ENCODE data around the gene PROP1. TPM values are rescaled to one million over a fixed set of nuclear protein-coding genes. Genes with fewer than 3 reads are reported as not detected.

The PROP1 gene
- total and polyA plus RNA-seq, 8 donors, result not detected

DNA sequence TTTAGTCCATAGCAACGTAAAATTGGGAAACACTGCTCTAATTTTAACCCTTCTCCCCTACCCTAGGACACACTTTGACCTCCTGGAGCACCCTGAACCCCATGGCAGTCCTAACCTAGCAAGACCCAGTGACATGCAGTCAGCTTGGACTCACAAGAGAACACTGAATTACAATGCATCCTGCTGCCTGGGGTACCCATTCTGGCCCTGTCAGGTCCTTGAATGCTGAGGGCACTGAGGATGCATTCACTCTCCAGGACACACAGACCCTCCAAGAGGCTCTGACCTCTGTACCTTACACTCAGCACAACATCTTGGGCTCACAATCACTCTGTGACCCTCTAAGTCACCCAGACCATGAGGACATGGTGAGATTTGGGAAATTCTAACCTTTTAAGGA is 1.8 kb upstream of the PROP1 start:
- DNase-seq (no peak), ATAC-seq (no peak)
- intact Hi-C loops (cut with DNase I), result no loop called here
- Histone ChIP-seq H3K4me1 (no peaks in the 10 kb centered on the region), H3K4me3 (no peak overlapping the region), H3K36me3 (no peaks in the 10 kb centered on the region), H3K27me3 (peaks cover 0 to 73% of the 10 kb centered on the region in 2 donors), H3K27ac (no peak overlapping the region), H3K9me3 (no peaks in the 10 kb centered on the region)
- TF ChIP-seq, protein P1, sequence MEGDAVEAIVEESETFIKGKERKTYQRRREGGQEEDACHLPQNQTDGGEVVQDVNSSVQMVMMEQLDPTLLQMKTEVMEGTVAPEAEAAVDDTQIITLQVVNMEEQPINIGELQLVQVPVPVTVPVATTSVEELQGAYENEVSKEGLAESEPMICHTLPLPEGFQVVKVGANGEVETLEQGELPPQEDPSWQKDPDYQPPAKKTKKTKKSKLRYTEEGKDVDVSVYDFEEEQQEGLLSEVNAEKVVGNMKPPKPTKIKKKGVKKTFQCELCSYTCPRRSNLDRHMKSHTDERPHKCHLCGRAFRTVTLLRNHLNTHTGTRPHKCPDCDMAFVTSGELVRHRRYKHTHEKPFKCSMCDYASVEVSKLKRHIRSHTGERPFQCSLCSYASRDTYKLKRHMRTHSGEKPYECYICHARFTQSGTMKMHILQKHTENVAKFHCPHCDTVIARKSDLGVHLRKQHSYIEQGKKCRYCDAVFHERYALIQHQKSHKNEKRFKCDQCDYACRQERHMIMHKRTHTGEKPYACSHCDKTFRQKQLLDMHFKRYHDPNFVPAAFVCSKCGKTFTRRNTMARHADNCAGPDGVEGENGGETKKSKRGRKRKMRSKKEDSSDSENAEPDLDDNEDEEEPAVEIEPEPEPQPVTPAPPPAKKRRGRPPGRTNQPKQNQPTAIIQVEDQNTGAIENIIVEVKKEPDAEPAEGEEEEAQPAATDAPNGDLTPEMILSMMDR (IDR thresholded peaks at IDR 0.05), result no peak

DNA sequence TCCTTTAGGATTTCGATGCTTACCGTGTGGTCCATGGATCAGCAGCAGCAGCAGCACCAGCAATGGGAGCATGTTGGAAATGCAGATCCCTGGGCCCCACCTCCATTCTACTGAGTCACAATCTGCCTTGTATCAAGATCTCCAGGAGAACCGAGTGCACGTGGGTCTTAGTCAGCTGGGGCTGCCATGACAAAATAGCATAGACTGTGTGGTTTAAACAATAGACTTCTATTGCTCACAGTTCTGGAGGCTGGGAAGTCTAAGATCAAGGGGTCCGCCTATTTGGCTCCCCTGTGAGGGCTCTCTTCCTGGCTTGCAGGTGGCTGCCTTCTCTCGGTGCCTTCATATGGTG is 1.3 kb upstream of the PROP1 start:
- H3K4me1 ChIP-seq, result no peaks in the 10 kb centered on the region
- H3K27me3 ChIP-seq, result peaks cover 0 to 72% of the 10 kb centered on the region in 2 donors
- no peak for DNase-seq
- TF ChIP-seq, protein P1 (IDR thresholded peaks at IDR 0.05), result no peak
- no peak overlapping the region for H3K4me3 ChIP-seq
- intact Hi-C loops (cut with DNase I), result no loop called here
- no peaks in the 10 kb centered on the region for H3K36me3 ChIP-seq
- ATAC-seq, result no peak
- no peaks in the 10 kb centered on the region for H3K9me3 ChIP-seq
- H3K27ac ChIP-seq, result no peak overlapping the region

DNA sequence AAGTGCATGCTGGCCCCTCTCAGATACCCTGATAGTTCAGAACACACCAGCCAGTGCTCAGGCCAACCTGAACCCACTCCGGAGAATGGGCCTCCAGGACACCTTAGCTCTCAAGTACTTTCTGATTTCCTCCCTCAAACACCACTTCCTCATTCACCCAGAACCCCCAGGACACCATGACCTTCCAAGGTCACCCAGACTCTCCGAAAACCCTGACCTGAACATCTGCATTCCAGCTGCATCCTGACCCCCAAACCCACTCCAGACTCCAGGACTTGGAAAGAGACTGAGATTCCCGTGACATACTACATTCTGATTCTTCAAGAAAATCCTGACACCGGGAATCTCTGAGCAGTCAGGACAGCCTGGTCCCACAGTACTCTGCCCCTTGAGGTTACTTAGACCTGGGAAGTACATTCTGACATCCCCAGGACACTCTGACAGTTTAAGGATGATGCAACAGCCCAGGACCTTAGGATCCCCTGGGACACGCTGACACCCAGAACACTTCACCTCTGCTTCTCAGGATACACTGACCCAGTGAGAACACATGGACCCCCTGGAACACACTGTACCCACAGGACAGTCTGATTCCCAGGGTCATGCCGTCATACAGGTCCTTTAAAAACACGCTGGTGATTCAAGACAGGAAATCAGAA is 747 bp upstream of the PROP1 start:
- Histone ChIP-seq H3K36me3 (no peaks in the 10 kb centered on the region), H3K4me3 (no peak overlapping the region), H3K4me1 (no peaks in the 10 kb centered on the region), H3K9me3 (no peaks in the 10 kb centered on the region), H3K27ac (no peak overlapping the region), H3K27me3 (peaks cover 0 to 67% of the 10 kb centered on the region in 2 donors)
- no peak for DNase-seq
- intact Hi-C loops (cut with DNase I), result no loop called here
- ATAC-seq, result no peak
- TF ChIP-seq, protein P1 (IDR thresholded peaks at IDR 0.05), result no peak

DNA sequence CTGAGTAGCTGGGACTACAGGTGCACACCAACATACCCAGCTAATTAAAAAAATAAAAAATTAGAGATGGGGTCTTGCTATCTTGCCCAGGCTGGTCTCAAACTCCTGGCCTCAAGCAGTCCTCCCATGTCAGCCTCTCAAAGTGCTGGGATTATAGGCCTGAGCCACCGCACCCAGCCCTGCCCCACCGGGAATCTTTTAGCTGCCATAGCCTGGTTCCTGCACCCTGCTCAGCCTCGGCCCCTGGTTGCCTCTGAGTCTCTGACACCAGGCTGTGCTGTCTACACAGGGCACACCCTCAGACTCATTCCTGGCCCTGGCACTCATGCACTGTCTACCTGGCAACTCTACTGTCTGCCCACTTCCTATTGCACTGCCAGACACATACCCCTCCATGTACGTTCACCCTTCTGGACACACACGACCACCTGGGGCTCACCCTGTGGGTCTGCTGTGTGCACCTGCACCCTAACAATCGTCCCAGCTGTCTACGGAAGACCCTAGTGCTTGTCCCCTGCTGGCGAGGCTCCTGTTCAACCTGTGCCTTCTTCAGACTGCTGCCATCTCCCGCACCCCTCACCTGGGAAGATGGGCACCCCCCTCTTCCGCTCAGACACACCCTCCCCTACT is 1.4 kb downstream of the PROP1 start:
- DNase-seq, result peak in 1 of 4 donors; percentile 77
- H3K36me3 ChIP-seq, result no peaks in the 10 kb centered on the region
- H3K27me3 ChIP-seq, result peaks cover 0 to 57% of the 10 kb centered on the region in 2 donors
- no peak overlapping the region for H3K4me3 ChIP-seq
- H3K9me3 ChIP-seq, result no peaks in the 10 kb centered on the region
- intact Hi-C loops (cut with DNase I), result no loop called here
- no peaks in the 10 kb centered on the region for H3K4me1 ChIP-seq
- no peak overlapping the region for H3K27ac ChIP-seq
- TF ChIP-seq, protein P1 (IDR thresholded peaks at IDR 0.05), result no peak
- no peak for ATAC-seq

DNA sequence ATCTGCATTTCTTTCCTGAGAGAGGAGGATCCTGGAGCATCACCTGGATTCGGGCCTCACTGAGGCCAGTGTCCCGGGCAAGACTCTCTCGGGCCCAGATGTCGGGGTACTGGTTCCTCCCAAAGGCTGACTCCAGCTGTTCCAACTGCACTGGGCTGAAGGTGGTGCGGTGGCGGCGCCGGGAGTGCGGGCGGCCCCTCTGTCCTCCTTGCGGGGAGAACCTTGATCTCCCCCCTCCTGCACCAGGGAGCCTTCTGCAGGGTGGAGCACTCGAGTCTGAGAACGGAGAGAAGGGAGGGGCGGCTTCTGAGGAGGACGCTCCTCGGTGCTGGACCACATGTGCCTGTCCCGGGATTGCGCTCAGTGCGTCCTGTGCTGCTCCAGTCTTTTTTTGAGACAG is 2.0 kb downstream of the PROP1 start:
- DNase-seq (no peak), ATAC-seq (no peak)
- TF ChIP-seq, protein P1 (IDR thresholded peaks at IDR 0.05), result no peak
- no peak overlapping the region for H3K4me3 ChIP-seq
- intact Hi-C loops (cut with DNase I), result no loop called here
- no peaks in the 10 kb centered on the region for H3K4me1 ChIP-seq
- H3K27ac ChIP-seq, result no peak overlapping the region
- H3K27me3 ChIP-seq, result peaks cover 0 to 51% of the 10 kb centered on the region in 2 donors
- H3K36me3 ChIP-seq, result no peaks in the 10 kb centered on the region
- no peaks in the 10 kb centered on the region for H3K9me3 ChIP-seq

Measured in left lung (tissue), 10 donors.